ENCODE data around the gene PLXNA4.

Gene PLXNA4

GRCh38 chr7:132131196-132131595, 445.1 kb downstream of the PLXNA4 start:
- no peak for DNase-seq

- no peak for DNase-seq
Observed at GRCh38 chr7:132130497-132130896, 445.8 kb downstream of the PLXNA4 start.

GRCh38 chr7:132125872-132126595, 450.2 kb downstream of the PLXNA4 start:
- DNase-seq = no peak

GRCh38 chr7:132125096-132125495, 451.2 kb downstream of the PLXNA4 start:
- DNase-seq = no peak

GRCh38 chr7:132124575-132124974, 451.7 kb downstream of the PLXNA4 start:
- DNase-seq = no peak

GRCh38 chr7:132123773-132124172, 452.5 kb downstream of the PLXNA4 start:
- DNase-seq = no peak

GRCh38 chr7:132122901-132123300, 453.4 kb downstream of the PLXNA4 start:
- DNase-seq = no peak

GRCh38 chr7:132121987-132122386, 454.3 kb downstream of the PLXNA4 start:
- DNase-seq = no peak

- DNase-seq = no peak
Observed at GRCh38 chr7:132118641-132119040, 457.6 kb downstream of the PLXNA4 start.

- DNase-seq = no peak
Observed at GRCh38 chr7:132117636-132118035, 458.6 kb downstream of the PLXNA4 start.

- no peak for DNase-seq
Observed at GRCh38 chr7:132117181-132117580, 459.1 kb downstream of the PLXNA4 start.

- DNase-seq = no peak
Observed at GRCh38 chr7:132116369-132116768, 459.9 kb downstream of the PLXNA4 start.

- no peak for DNase-seq
Observed at GRCh38 chr7:132115758-132116157, 460.5 kb downstream of the PLXNA4 start.

- no peak for DNase-seq
Observed at GRCh38 chr7:132115028-132115427, 461.2 kb downstream of the PLXNA4 start.

GRCh38 chr7:132114411-132114810, 461.9 kb downstream of the PLXNA4 start:
- DNase-seq = no peak

GRCh38 chr7:132113536-132114371, 462.5 kb downstream of the PLXNA4 start:
- no peak for DNase-seq

GRCh38 chr7:132112657-132113056, 463.6 kb downstream of the PLXNA4 start:
- no peak for DNase-seq

- no peak for DNase-seq
Observed at GRCh38 chr7:132112106-132112505, 464.2 kb downstream of the PLXNA4 start.

GRCh38 chr7:132110692-132111091, 465.6 kb downstream of the PLXNA4 start:
- no peak for DNase-seq

GRCh38 chr7:132109769-132110168, 466.5 kb downstream of the PLXNA4 start:
- no peak for DNase-seq

- DNase-seq = no peak
Observed at GRCh38 chr7:132108563-132108962, 467.7 kb downstream of the PLXNA4 start.

- DNase-seq = no peak
Observed at GRCh38 chr7:132106491-132106890, 469.8 kb downstream of the PLXNA4 start.

GRCh38 chr7:132105096-132105495, 471.2 kb downstream of the PLXNA4 start:
- DNase-seq = no peak

- no peak for DNase-seq
Observed at GRCh38 chr7:132103718-132104117, 472.6 kb downstream of the PLXNA4 start.

Data from activated naive CD4-positive, alpha-beta T cell treated with Interleukin-2 at 50 U/mL for 16 hours (primary cell).